GM19099 (cell line): ENCODE data around the gene PPP2R3A.

Experiments
- POLR2A ChIP-seq: IDR thresholded peaks from 3 replicates; pipeline ENCODE4 v1.6.1; 2011; ENCODE audit warnings: low read depth; ENCODE audit not compliant: insufficient read length; ENCODE audit errors: extremely low read depth

PPP2R3A gene, protein sequence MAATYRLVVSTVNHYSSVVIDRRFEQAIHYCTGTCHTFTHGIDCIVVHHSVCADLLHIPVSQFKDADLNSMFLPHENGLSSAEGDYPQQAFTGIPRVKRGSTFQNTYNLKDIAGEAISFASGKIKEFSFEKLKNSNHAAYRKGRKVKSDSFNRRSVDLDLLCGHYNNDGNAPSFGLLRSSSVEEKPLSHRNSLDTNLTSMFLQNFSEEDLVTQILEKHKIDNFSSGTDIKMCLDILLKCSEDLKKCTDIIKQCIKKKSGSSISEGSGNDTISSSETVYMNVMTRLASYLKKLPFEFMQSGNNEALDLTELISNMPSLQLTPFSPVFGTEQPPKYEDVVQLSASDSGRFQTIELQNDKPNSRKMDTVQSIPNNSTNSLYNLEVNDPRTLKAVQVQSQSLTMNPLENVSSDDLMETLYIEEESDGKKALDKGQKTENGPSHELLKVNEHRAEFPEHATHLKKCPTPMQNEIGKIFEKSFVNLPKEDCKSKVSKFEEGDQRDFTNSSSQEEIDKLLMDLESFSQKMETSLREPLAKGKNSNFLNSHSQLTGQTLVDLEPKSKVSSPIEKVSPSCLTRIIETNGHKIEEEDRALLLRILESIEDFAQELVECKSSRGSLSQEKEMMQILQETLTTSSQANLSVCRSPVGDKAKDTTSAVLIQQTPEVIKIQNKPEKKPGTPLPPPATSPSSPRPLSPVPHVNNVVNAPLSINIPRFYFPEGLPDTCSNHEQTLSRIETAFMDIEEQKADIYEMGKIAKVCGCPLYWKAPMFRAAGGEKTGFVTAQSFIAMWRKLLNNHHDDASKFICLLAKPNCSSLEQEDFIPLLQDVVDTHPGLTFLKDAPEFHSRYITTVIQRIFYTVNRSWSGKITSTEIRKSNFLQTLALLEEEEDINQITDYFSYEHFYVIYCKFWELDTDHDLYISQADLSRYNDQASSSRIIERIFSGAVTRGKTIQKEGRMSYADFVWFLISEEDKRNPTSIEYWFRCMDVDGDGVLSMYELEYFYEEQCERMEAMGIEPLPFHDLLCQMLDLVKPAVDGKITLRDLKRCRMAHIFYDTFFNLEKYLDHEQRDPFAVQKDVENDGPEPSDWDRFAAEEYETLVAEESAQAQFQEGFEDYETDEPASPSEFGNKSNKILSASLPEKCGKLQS (N-terminal part only)

DNA sequence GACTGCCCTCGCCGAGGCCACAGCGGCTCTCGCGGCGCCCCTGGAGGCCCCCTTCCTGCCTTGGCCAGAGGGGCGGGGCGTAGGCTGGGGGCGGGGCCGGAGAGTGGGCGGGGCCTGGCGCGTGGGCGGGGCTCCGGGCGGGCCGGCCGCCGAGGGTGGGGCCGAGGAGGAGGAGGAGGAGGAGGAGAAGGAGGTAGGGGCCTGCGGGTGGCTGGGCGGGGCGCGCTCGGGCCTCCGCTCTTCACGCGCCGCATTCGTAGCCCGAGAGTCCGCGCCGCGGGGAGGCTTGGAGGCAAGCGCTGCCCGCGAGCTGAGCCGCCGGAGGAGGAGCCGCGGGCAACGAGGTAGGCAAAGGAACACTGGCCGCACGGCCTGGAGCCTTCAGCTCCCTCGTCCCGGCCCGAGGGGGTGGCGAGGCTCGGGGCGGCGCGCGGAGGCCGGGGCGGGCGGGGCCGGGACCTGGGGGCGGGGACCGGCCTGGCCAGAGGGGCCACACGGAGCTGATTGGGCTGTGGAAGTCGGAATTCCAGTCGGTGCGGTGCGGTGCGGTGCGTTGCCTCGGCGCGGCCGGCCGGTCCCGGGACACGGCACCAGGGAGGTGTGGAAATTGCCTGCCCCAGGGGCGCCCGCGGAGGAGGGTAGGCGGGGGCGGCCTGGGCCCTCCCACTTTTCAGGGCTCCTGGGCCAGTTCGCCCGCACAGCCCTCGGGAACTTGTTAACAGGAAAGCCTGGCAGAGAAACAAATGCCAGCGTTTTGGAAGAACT, at the start of gene PPP2R3A:
Gene PPP2R3A, plus strand, starts transcription at position 223 of the 765 bp plus-strand sequence. CDS start 35,771 bp downstream, outside the sequence.
- no peak for TF ChIP-seq POLR2A

DNA sequence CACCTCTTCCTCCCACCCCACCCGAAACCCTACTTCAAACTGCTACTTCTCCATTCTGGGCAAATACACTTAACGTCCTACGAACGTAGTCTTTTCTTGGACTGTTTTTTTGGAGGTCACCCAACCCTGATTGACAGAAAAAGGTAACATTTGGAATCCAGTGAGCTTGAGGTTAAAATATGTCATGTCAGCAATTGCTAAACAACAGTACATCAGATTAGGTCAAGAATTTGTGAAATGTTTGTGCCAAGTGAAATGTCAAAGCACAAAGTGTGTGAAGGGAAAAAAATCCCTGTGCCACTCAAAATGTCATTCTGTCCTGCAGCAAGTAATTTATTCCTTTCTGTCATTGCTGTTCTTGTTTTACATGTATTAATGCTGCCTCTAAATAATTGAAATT, 49.2 kb upstream of the PPP2R3A start:
- no peak for TF ChIP-seq POLR2A

DNA sequence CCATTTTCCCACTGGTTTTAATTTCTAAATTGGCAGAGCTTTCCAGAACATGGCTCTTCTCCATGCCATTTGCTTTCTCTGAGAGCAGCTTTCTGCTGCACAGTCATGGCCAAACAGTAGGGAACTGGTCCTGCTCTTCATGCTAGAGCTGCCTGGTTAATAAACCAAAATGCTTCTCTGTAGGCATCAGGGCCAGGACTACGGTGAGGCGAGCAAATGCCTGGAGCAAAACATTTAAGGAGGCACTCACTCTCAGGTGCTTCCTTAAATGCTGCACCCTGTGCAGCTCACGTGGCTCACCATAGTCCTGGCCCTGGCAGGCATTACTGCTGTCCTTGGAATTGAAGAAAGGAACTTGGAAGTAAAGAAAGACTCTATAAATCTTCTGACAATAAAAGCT, 48.5 kb upstream of the PPP2R3A start:
- no peak for TF ChIP-seq POLR2A

DNA sequence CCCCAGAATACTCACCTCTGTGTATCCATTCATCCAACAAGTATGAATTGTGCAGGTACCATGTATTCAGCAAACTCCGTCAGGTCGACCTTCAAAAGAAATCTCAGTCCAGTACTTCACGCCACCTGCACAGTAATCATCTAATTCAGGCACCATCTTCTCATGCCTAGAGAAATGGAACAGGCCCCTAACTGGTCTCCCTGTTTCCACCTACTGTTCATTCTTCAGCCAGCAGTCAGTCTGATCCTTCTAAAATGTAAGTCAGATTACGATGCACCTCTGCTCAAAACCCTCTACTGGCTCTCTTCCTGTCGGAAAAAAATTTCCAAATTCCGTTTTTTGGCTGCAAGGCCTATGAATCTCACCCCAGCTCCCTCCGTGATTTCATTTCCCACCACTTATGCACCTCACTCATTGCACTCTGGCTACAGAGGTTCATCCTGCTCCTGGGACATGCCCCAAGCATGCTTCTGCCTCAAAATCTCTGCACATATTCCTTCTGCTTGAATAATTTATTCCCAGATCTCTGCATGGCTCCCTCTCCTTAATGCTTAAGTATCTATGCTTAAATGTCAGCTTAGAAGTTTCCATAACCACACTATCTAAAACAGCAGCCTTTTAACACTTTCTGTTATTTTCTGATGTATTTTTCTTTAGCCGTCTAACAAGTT, 47.5 kb upstream of the PPP2R3A start:
- TF ChIP-seq POLR2A, result no peak

DNA sequence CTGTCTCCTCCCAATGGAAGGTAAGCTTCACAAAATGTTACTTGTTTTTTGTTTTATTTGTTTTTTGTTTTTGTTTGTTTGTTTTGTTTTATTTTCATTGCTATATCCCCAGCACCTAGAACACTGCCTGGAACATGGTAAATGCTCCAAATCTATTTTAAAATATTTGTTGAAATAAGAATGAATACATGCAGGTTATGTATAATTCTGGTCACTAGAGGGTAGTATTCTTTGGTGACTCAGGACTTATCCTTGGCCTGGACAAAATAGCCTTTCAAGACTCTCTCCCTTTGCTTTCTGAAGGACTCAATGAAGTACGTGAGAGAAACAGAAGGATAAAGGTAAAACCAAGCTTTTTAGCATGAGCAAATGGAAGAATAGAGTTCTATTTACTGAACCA, 46.9 kb upstream of the PPP2R3A start:
- TF ChIP-seq POLR2A, result no peak

DNA sequence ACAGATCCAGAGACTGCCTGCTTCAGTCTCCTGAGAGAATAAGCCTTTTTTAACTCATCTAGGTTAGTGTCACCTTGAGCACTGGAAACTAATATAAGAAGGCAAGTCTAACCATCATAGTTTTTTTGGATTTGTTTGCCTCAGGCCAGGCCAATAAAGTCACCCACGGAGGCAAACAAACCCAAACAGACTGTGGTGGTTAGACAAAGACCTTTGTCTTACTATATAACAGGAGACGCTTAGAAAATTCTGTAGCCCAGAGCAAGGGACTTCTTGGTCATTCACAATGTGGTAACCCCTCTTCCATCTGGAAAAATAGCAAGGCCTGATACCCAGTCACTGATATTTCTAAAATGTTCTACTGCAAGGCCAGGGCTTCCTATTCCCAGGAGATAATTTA, 45.3 kb upstream of the PPP2R3A start:
- TF ChIP-seq POLR2A, result no peak

DNA sequence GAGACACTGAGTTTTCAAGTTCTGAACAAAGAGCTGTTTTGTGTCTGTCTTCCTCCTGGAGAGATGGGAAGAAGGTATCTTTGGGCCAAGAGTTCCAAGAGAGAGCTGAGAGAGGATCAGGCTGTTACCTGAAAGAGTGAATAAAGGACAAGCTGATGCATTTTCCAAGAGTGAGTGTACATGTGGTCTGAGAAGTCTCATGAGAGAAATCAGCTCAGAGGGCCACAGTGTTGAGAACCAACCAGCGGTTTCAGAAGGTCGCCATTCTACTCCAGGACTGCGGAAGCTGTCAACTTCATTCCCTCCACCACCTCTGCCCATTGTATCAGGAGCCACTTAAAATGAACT, 42.7 kb upstream of the PPP2R3A start:
- no peak for TF ChIP-seq POLR2A

GRCh38 chr3:135924506-135924905, 41.0 kb upstream of the PPP2R3A start:
- TF ChIP-seq POLR2A, result no peak

- TF ChIP-seq POLR2A, result no peak
These were observed 38.9 kb upstream of the PPP2R3A start for GRCh38 chr3:135926664-135927063.

GRCh38 chr3:135927155-135927554, 38.4 kb upstream of the PPP2R3A start:
- no peak for TF ChIP-seq POLR2A

DNA sequence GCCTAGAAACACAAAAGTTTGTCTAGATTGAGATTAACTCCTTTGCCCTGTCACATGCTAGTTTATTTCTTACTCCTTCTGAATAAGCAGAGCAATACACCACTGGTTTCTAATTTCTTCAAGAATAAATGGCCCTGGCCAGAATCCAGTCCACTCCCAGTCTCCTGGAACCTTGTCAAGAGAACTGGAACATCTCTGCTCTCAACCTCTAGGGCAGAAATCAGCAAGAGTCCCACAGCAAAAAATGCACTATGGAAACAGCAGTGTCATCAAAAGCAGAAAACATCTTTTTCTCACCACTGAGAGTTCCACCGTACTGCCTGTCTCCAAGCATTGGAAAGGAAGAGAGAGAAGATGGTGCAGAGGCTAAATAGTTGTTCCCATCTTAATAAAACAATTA, 35.9 kb upstream of the PPP2R3A start:
- TF ChIP-seq POLR2A, result no peak

DNA sequence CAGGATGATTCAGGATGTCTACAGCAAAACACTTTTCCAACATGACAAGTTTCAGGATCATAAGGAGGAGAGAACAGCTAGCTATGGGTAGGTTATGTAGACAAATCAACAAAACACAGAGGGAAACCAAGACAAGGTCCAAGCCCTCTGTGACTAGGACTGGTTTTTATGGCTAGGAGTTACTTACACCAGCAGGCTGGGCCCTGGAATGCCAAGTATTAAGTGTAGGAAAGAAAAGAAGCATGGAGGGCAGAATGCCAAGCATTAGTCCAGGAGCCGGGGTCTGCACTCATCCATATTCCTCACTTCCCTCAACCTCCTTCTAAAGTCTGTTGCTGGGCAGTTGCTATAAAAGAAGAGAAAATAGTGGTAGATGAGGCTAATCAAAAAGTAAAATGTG, 35.3 kb upstream of the PPP2R3A start:
- no peak for TF ChIP-seq POLR2A

DNA sequence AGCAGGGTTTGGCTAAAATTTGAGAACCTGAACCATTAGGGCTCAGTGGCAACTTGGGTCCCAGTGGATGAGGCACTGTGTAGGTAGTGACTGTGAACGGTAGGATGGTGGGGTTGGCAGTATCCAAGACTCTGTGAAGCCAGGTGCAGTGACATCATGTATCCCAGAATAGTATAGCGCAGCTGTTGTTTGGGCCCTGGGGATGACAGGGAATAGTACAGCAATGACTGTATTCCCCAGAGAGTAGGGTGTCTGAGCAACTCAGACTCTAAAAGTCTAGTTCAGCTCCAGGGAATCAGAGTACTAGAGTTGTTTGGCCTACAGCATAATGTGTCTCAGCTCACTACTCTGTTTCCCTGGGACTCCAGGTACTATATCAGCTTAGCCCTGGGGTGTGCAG, 20.7 kb upstream of the PPP2R3A start:
- no peak for TF ChIP-seq POLR2A

GRCh38 chr3:135950941-135951340, 14.6 kb upstream of the PPP2R3A start:
- no peak for TF ChIP-seq POLR2A
